Stromal cell of bone marrow (primary cell): ENCODE results near the gene SEMA3D.

Experiments used
- DNase-seq: peaks from one replicate; pipeline ENCODE4 v3.0.0-alpha.2; 2012; ENCODE audit warnings: low read depth

Gene SEMA3D

GRCh38 chr7:84985073-84985784 lies 201.6 kb downstream of the SEMA3D start:
- no peak for DNase-seq

GRCh38 chr7:84982199-84982598 lies 204.7 kb downstream of the SEMA3D start:
- DNase-seq = no peak

- no peak for DNase-seq
Measured at GRCh38 chr7:84981055-84981976, 205.5 kb downstream of the SEMA3D start.

- no peak for DNase-seq
Measured at GRCh38 chr7:84975586-84976185, 211.2 kb downstream of the SEMA3D start.

- no peak for DNase-seq
Measured at GRCh38 chr7:84971360-84971759, 215.5 kb downstream of the SEMA3D start.

GRCh38 chr7:84970670-84971069 lies 216.2 kb downstream of the SEMA3D start:
- no peak for DNase-seq

- no peak for DNase-seq
Measured at GRCh38 chr7:84953234-84953633, 233.6 kb downstream of the SEMA3D start.

GRCh38 chr7:84950836-84951235 lies 236.0 kb downstream of the SEMA3D start:
- no peak for DNase-seq

- no peak for DNase-seq
Measured at GRCh38 chr7:84949501-84949900, 237.4 kb downstream of the SEMA3D start.

- DNase-seq = no peak
Measured at GRCh38 chr7:84949067-84949466, 237.8 kb downstream of the SEMA3D start.

GRCh38 chr7:84948634-84949033 lies 238.2 kb downstream of the SEMA3D start:
- no peak for DNase-seq

GRCh38 chr7:84946549-84946948 lies 240.3 kb downstream of the SEMA3D start:
- DNase-seq = no peak
